ENCODE measurements around the gene FAF1. TPM values are rescaled to one million over a fixed set of nuclear protein-coding genes. Genes with fewer than 3 reads are reported as not detected.

The FAF1 gene
- total and polyA plus RNA-seq, 2 donors (not counting 3 experiments of a cell fraction or from before 2014, with no cell fraction given) = 9.0 to 57.6 TPM

DNA sequence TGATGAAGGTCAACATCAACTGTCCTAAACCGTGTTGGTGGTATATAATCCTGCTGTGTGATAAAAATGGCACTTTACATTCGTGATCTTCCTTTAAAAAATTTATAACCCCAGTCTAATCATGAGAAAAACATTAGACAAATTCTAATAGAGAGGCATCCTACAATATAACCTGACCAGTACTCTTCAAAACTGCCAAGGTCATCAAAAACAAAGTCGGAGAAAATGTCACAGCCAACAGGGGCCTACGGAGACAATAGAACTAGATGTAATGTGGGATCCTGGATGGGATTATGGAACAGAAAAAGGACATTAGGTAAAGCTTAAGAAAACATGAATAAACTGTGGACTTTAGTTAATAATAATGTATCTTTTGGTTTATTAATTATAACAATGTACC is 34.9 kb upstream of the FAF1 start:
- Histone ChIP-seq H3K9ac (replicated peaks; ENCODE audit: extremely low read depth, insufficient read depth, low read length) (no peak overlapping the region), H2AFZ (ENCODE audit: low read depth, low read length) (no peak overlapping the region), H4K20me1 (replicated peaks; ENCODE audit: control insufficient read depth, extremely low read depth, insufficient read depth, low read length) (no peaks in the 10 kb centered on the region), H3K9me3 (replicated peaks; ENCODE audit: control insufficient read depth, insufficient read depth, low read length) (no peaks in the 10 kb centered on the region), H3K4me1 (ENCODE audit: control insufficient read depth, extremely low read depth, insufficient read depth, low read length) (no peaks in the 10 kb centered on the region), H3K79me2 (ENCODE audit: control insufficient read depth, insufficient read depth, low read length) (no peaks in the 10 kb centered on the region), H3K36me3 (ENCODE audit: control insufficient read depth in 2 of 2, extremely low read depth in 1 of 2, insufficient read depth in 2 of 2, low read length in 2 of 2) (no peaks in the 10 kb centered on the region), H3K9me1 (replicated peaks; ENCODE audit: control insufficient read depth, extremely low read depth, insufficient read depth, low read length) (no peaks in the 10 kb centered on the region), H3K4me2 (ENCODE audit: insufficient read depth, low read length) (no peak overlapping the region), H3K4me3 (replicated peaks in 1 of 3; ENCODE audit: insufficient read depth in 1 of 3, low read depth in 1 of 3, low read length in 3 of 3) (no peak overlapping the region), H3K27me3 (ENCODE audit: control insufficient read depth in 2 of 2, insufficient read depth in 2 of 2, low read length in 2 of 2) (no peaks in the 10 kb centered on the region), H3K27ac (ENCODE audit: insufficient read depth, low read depth, low read length) (no peak overlapping the region)
- ChIA-PET POLR2A (no interaction called here), CTCF (interaction anchor here (2.2 kb wide), 1 partner anchor 65 kb away, joined by 4 read pairs; no protein-coding TSS in a partner anchor)
- TF ChIP-seq MYC (IDR thresholded peaks at IDR 0.05; ENCODE audit: low read depth, low read length) = no peak
- TF ChIP-seq, protein P1, sequence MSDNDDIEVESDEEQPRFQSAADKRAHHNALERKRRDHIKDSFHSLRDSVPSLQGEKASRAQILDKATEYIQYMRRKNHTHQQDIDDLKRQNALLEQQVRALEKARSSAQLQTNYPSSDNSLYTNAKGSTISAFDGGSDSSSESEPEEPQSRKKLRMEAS (IDR thresholded peaks at IDR 0.05; ENCODE audit: insufficient read depth, insufficient read length) = no peak
- no peak for TF ChIP-seq EZH2 (IDR thresholded peaks at IDR 0.05; ENCODE audit: borderline replicate concordance, low read depth, low read length, severe bottlenecking)
- no peak for TF ChIP-seq POLR2A (IDR thresholded peaks at IDR 0.05; ENCODE audit: low read depth, low read length)
- no peak for TF ChIP-seq GATA2 (IDR thresholded peaks at IDR 0.05; ENCODE audit: insufficient read depth, insufficient read length, low read depth, low read length)
- TF ChIP-seq POLR2AphosphoS5 (IDR thresholded peaks at IDR 0.05; ENCODE audit: insufficient read depth, low read depth, low read length) = no peak
- TF ChIP-seq, protein P2, sequence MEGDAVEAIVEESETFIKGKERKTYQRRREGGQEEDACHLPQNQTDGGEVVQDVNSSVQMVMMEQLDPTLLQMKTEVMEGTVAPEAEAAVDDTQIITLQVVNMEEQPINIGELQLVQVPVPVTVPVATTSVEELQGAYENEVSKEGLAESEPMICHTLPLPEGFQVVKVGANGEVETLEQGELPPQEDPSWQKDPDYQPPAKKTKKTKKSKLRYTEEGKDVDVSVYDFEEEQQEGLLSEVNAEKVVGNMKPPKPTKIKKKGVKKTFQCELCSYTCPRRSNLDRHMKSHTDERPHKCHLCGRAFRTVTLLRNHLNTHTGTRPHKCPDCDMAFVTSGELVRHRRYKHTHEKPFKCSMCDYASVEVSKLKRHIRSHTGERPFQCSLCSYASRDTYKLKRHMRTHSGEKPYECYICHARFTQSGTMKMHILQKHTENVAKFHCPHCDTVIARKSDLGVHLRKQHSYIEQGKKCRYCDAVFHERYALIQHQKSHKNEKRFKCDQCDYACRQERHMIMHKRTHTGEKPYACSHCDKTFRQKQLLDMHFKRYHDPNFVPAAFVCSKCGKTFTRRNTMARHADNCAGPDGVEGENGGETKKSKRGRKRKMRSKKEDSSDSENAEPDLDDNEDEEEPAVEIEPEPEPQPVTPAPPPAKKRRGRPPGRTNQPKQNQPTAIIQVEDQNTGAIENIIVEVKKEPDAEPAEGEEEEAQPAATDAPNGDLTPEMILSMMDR (IDR thresholded peaks at IDR 0.05; ENCODE audit: extremely low read depth in 1 of 2, insufficient read depth in 1 of 2, low read depth in 1 of 2, low read length in 2 of 2) = no peak
- no peak for TF ChIP-seq FOS (IDR thresholded peaks at IDR 0.05; ENCODE audit: borderline replicate concordance, insufficient read depth, low read length)
- TF ChIP-seq JUN (IDR thresholded peaks at IDR 0.05; ENCODE audit: borderline replicate concordance, insufficient read depth, insufficient read length, low read depth) = no peak
- intact Hi-C loops (cut with micrococcal nuclease) (no loop called here), dilution Hi-C loops (cut with MboI; ENCODE audit: extremely low pct_ligation_motif_present, low sequenced_read_pairs) (no loop called here)
- no peak for DNase-seq (ENCODE audit: low read depth, low spot score)
- no peak for FAIRE-seq
- no TSS peak for BruUV-seq (replicated peaks)
